HG03060 (cell line): ENCODE data around the gene RASSF8.

ENCODE experiments used
- ATAC-seq: cut with Tn5 transposase; IDR thresholded peaks from one replicate; pipeline ENCODE4 v1.9.1; 2021; ENCODE audit warnings: low read depth, moderate number of reproducible peaks; ENCODE audit not compliant: unreplicated experiment

RASSF8 gene

GRCh38 chr12:26027401-26027800 lies 68.9 kb downstream of the RASSF8 start:
- ATAC-seq, result no peak

GRCh38 chr12:26028953-26029735 lies 70.7 kb downstream of the RASSF8 start:
- ATAC-seq, result no peak

GRCh38 chr12:26029736-26030022 lies 71.2 kb downstream of the RASSF8 start:
- ATAC-seq, result no peak

DNA sequence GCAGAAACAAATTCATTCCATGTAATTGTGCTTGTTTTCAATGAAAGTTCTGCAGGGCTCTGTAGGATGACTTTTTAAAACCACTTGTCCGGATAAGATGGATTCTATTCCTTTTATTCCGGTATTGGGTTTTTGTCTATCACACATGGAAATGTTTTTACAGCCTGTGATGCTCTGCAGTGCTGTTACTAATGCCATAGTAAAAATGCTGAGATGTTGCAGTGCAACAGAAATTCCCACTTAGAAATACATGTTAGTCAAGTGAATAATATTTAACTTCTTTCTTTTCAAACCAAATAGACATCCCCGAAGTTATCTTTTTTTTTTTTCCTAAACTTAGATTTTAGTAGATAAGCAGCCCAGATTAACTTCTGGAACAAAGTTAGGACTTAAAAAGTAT lies 71.9 kb downstream of the RASSF8 start:
- no peak for ATAC-seq

- no peak for ATAC-seq
Measured at GRCh38 chr12:26031318-26031717, 72.8 kb downstream of the RASSF8 start.

- no peak for ATAC-seq
Measured at GRCh38 chr12:26031827-26032226, 73.3 kb downstream of the RASSF8 start.

DNA sequence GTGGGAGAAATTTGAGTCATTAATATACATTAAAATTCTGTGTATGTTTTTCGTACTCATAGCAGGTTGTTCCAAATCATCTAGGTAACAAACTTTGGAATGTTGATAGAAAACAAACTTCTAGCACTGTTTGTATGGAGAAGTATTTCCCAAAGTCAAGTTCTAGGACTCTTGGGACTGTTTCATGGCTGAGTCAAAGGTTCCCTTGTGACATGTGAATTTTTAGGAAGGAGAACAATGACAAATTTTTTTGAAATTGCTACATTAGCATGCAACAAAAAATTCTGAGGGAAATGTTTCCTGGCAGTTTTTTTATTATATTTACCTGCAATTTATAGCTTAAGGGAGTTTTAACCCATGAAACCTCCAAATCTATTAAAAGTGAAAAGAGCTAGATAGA lies 73.8 kb downstream of the RASSF8 start:
- no peak for ATAC-seq

DNA sequence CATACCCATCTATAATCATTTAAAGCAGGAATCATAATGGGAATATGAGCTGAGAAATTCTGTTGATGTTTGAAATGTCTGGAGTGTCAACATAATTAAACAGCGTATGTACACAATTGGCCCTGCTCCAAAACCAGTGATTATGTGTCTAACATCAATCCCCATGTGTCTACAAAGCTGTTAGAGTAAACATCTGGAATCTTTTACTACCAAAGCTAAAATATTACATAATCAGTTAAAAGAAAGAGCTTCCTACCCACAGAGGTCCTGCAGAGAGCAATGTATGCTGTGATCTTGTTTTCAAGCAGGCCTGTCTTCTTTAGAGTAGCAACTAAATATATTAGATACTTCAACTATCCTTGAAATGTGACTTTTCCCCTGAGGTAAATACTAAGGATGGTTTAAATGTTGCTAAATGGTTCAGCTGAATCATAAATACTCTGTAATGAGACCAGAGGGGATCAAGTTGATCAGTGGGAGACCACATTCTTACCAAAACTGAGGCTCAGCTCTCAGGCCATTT lies 74.3 kb downstream of the RASSF8 start:
- no peak for ATAC-seq

DNA sequence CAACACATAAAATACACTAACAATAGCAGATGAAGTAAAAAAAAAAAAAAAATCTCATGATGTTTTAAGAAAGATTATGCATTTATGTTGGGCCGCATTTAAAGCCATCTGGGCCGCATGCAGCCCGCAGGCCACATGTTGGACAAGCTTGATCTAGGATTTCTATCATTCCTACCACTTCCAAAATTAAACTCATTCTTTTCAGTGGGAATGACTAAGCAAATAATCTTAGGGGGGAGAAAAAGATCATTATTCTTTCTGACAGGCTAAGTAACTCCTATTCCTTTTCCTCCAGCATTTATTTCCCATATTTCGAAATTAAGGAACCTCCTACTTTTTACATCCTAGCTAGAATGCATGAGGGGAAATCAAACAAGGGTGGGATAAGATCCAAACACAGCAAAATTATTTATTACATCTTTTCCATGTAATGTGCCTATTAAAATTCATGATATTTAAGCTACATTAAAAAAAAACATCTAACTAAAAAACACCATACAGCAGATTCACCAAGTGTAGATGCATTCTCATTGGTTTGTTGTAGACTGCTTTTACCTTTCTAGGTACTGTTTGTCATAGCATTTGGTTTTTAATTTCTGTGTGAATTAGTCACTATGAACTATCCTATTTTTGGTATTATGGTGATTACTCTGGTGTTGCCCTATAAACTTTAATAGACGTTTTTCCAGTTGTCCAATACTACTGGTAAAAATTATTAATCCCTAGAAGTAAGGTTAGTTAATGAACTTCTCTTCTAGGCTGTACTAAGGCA lies 76.1 kb downstream of the RASSF8 start:
- no peak for ATAC-seq

GRCh38 chr12:26036877-26037276 lies 78.4 kb downstream of the RASSF8 start:
- ATAC-seq, result no peak

DNA sequence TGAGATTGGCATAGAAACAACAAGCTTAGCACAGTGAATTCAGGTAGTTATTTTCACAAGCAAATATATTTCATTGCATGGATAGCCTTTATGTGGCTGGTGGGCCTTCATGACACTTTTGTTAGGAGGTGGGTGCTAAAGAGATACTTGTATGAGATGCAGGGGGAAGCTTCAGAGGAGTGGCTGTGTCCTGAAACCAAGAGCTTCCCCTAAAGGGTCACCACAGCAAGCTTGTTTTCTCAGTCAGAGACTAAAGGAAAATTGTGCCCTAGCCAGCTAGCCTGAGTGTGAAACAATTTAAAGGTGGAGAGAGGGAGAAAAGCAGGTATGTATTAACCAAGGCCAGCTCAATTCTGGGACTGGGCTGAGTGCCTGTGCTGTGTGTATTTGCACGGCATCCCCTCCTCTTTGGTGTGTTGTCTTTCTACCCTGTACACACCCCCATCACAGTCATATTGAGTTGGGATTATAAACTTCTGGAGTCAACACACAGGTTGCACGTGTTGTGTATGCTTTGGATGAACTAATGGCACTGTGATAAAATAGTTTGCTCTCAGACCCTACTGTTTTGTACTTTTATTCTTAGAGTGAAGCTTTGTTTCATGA lies 79.2 kb downstream of the RASSF8 start:
- ATAC-seq, result no peak

- no peak for ATAC-seq
Measured at GRCh38 chr12:26042645-26043044, 84.2 kb downstream of the RASSF8 start.

DNA sequence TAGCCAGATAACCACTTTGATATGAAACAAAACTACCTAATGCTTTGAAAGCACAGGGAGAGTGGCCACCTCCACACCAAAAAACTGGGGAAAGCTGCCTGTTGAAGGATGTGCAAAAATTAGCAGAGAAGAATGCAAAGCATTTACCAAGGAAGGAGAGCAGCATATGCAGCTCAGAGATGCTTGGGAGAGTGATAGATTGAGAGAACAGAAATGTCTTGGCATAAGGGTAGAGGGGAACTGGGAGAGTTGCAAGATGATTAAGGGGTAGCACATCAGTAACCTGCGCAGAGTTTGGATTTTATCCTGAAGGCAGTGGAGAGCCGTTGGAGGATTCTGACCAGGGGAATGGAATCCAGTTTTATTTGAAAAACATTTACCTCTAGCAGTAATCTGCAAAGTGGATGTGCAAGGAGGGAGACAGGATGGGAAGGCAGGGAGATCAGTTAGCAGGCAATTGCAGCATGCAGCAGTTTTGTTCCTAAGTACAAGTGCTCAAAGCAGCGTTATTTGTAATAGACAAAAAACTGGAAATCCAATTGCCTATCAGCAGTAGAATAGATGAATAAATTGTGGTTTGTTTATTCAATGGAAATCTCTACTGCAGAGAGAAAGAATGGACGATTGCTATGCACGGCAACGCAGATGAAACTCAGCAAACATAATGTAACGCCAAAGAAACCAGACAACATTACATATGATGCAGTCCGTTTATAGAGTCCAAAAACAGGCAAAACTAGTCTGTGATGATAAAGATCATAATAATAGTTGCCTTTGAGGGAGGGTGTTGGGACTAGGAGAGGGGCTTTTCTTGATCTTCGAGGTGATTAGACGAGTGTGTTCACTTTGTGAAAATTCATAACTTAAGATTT lies 84.9 kb downstream of the RASSF8 start:
- no peak for ATAC-seq

DNA sequence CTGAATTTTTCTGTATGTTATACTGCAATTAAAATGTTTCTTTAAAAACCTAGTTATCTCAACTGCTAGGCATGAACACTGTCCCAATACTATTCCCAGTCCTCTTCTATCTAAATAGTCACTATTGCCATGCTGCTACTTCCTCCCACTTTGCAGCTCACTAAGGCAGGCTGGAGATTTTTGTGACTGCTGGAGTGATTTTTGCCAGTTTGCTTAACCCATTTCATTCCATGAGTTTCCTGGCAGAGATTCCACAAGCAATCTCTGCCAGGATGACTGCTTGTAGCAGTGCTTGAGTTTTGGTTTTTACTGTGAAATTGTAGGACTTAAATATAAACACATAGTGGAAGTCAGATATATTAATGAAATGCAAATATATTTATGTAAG lies 85.5 kb downstream of the RASSF8 start:
- ATAC-seq, result no peak

DNA sequence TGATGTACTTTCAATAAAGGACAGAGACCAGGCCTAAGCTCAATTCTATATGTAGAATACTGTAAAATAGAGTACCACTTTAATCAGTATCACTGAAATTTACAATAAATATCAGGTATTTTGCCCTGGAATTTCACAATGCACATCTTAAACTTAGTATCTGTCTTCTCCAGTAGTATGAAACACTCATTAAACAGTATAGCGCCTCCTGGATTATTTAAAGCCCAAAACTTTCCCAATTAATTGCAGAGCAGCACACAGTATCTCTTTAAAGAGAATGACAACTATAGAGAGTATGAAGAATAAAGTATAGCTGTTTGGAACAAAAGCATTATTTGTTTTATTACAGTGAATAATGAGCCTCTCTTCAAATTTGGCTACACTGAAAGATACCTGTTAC lies 86.1 kb downstream of the RASSF8 start:
- no peak for ATAC-seq

- no peak for ATAC-seq
Measured at GRCh38 chr12:26046203-26046602, 87.7 kb downstream of the RASSF8 start.

GRCh38 chr12:26046906-26047305 lies 88.4 kb downstream of the RASSF8 start:
- no peak for ATAC-seq

- ATAC-seq, result no peak
Measured at GRCh38 chr12:26047401-26048226, 89.1 kb downstream of the RASSF8 start.

DNA sequence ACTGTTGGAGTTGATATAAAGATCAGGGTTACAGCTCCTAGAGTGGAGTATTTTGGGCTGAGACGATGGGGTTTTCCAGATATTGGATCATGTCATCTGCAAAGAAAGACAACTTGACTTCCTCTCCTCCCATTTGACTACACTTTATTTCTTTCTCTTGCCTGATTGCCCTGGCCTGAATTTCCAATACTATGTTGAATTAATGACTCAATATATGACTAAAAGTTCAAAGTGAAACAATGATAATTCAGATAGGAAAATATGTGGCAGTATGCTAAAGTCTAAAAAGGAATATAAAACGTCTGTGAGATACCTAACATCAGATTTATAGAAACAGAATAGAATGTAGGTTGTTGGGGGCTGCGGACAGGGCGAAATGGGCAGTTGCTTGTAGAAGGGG lies 94.2 kb downstream of the RASSF8 start:
- ATAC-seq, result no peak

DNA sequence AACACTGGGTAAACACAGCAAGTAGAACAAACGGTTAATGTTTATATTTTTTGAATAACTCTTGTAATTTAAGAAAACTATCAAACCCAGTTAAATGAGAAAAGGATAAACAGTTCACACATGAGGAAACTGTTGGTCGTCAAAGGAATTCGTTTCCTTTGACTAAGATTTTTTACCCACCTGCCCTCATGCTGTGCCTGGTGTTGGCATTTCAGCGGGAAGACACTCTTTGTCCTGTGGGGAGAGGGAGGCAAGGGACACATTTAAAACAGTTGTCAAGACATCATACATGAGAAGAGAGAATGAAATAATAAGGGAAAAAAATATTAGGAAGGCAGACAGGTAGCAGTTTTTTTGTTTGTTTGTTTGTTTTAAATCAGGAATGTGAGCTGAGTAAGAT lies 95.9 kb downstream of the RASSF8 start:
- no peak for ATAC-seq
